Measurements from ENCODE around the gene CRYBA1. TPM values are rescaled to one million over a fixed set of nuclear protein-coding genes. Genes with fewer than 3 reads are reported as not detected.
"Not testable (repeated sequence)": the region's sequence is repeated elsewhere in the genome, so short reads cannot be mapped to it uniquely, and the experiment has no call there.

CRYBA1 gene
- total RNA-seq, 1 donor from 2014 or later: not detected

- no peak for DNase-seq (ENCODE audit: low spot score)
Observed at GRCh38 chr17:29237476-29238132, 9.1 kb upstream of the CRYBA1 start.

GRCh38 chr17:29238133-29238850 lies 8.4 kb upstream of the CRYBA1 start:
- no peak for DNase-seq (ENCODE audit: low spot score)

DNA sequence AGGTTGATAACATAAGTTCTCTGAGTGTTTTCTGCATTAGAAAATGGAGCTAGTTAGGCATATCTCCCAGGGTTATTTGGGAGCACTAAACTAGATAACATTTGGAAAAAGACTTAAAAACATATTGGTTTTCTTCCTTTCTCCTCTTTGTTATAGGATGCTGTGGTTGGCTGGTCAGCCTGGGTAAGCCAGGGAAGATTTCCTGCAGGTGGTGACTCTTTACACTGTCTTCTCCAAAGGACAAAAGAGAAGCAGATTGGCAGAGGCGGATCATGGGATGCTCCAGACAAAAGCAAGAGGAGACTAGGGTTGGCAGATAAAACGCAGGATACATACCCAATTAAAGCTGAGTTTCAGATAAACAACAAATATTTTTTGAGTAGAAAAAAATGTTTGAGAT lies 6.2 kb upstream of the CRYBA1 start:
- DNase-seq (ENCODE audit: low spot score): no peak

DNA sequence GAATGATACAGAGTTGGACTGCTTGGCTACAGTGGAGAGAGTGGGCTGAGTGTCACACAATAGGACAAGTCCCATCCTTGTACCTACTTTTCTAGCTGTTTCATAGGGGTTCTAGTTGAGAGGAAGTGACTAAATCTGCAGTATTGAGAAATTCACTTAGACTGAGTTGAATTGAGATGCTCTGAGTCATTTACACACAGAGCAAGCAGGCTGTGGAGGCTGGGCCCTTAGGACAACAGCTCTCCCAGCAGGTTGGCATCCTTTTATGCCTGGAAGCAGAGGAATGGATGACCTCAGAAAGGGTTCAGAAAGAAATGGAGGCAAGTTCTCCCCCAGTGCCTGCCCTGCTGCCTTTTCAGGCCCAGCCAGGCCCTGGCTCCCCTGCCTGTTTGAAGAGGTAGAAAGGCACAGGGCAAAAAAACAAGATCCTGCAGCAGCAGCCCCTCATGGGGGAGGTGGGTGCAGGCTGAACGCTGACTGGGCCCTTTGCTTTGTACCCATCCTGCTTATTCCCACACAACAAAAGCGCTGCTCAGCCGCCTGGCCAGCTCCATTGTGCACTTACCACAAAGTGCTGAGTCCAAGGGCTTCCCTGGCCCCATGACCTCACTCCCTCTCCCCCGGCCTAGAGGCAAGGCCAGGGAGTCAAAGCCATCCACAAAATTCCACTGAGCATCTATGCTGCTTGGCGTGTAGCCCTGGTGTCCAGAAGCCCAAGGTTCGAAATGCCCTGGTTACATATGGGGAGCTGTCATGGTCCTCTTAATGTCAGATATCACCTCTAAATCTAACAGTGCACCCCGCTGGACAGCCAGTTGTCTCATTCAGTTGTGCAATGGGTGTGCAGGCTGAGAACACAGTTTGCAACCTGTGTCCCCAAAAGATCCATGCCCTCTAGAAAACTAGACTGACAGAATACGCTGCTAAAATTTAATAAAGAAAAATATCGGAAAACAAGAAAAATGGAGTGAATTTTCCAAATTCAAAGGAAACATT lies 5.4 kb upstream of the CRYBA1 start:
- DNase-seq (ENCODE audit: low spot score): peak; percentile 14

GRCh38 chr17:29242051-29242450 lies 4.6 kb upstream of the CRYBA1 start:
- no peak for DNase-seq (ENCODE audit: low spot score)

GRCh38 chr17:29242790-29243189 lies 3.9 kb upstream of the CRYBA1 start:
- DNase-seq (ENCODE audit: low spot score): no peak

DNA sequence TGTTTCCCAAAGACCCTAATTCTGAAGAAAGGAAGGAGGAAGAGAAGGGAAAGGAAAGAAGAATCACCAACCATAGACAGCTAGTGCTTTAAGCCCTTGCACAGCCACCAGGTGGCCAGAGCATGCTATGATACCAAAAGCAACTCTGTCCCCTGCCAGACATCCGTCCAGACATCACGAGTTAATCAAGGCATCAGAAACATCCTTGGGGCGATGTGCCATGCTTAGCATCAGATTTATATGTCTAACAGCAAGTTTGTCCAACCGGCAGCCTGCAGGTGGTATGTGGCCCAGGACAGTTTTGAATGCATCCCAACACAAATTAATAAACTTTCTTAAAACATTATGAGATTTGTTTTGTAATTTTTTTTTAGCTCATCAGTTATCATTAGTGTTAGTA lies 2.9 kb upstream of the CRYBA1 start:
- no peak for DNase-seq (ENCODE audit: low spot score)

GRCh38 chr17:29245401-29245800 lies 1.3 kb upstream of the CRYBA1 start:
- no peak for DNase-seq (ENCODE audit: low spot score)

- no peak for DNase-seq (ENCODE audit: low spot score)
Observed at GRCh38 chr17:29247219-29247618, 560 bp downstream of the CRYBA1 start.

DNA sequence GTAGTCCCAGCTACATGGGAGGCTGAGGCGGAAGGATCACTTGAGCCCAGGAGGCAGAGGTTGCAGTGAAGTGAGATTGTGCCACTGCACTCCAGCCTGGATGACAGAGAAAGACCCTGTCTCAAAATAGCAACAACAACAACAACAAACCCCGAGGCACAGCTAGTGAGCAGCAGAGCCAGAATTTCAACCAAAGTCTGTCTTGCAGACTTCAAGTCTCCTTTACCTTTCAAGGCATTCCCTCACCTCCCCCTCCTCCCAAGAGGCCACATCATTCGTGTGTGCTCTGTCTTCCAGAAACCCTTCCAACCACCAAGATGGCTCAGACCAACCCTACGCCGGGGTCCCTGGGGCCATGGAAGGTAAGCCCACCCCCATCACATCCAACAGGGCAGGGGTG lies 2.2 kb downstream of the CRYBA1 start:
- no peak for DNase-seq (ENCODE audit: low spot score)

- no peak for DNase-seq (ENCODE audit: low spot score)
Observed at GRCh38 chr17:29250666-29251065, 4.0 kb downstream of the CRYBA1 start.

GRCh38 chr17:29251184-29251583 lies 4.5 kb downstream of the CRYBA1 start:
- DNase-seq (ENCODE audit: low spot score): no peak

- DNase-seq (ENCODE audit: low spot score): no peak
Observed at GRCh38 chr17:29252101-29252791, 5.6 kb downstream of the CRYBA1 start.

DNA sequence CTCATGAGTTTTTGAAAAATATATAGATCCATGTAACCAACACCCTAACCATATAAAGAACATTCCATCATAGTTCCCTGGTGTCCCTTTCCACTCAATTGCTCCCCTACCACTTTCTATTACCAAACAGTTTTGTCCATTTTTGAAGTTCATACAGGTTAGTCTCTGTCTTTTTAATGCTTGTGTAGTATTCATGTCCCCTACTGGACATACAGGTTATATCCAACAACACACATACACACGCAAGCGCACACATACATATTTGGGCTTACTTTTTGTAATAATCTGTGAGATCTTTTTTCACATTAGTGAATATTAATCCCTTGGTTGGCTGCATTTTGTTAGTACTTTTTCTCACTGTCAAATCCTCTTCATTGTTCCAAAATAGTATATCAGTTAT lies 6.4 kb downstream of the CRYBA1 start:
- no peak for DNase-seq (ENCODE audit: low spot score)

DNA sequence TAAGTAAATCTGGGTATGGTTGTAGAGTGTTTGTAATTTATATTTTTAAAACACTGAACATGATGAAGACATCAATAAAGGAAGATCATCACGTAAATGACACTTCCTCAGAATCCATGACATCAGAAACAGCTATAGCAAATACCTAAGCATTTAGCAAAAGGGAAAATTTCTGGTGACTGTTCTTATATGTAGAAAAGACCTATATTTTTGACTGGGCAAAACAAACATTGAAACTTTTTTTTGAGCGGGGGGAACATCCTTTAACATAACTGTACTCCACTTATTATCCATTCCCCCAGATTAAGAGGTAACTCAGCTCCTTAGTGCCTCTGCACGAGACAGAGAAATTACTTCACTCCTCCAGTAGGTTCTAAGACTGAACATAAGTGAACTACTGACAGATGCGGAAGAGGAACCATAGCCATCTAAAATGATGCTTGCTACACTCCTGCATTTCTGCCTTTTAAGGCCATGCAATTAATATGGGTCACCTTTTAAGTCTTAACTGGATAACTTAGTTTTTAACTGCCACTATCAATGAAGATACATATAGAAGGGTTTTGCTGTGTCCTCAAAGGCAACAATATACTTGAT lies 9.4 kb downstream of the CRYBA1 start:
- no peak for DNase-seq (ENCODE audit: low spot score)

GRCh38 chr17:29256735-29257466 lies 10.2 kb downstream of the CRYBA1 start:
- DNase-seq (ENCODE audit: low spot score): no peak

GRCh38 chr17:29257756-29258155 lies 11.1 kb downstream of the CRYBA1 start:
- no peak for DNase-seq (ENCODE audit: low spot score)

GRCh38 chr17:29263916-29264315 lies 17.3 kb downstream of the CRYBA1 start:
- DNase-seq (ENCODE audit: low spot score): no peak

DNA sequence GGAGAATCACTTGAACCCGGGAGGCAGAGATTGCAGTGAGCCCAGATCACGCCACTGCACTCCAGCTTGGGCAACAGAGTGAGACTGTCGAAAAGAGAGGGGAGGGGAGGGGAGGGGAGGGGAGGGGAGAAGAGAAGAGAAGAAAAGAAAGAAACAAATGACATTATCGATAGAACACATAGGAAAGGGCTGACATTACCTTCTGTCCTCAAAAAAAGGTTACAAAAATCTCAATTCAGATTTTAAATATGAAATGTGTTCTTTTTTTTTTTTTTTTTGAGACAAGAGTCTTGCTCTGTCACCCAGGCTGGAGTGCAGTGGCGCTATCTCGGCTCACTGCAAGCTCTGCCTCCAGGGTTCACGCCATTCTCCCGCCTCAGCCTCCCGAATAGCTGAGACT lies 25.3 kb downstream of the CRYBA1 start:
- not testable (repeated sequence) for DNase-seq (ENCODE audit: low spot score)

DNA sequence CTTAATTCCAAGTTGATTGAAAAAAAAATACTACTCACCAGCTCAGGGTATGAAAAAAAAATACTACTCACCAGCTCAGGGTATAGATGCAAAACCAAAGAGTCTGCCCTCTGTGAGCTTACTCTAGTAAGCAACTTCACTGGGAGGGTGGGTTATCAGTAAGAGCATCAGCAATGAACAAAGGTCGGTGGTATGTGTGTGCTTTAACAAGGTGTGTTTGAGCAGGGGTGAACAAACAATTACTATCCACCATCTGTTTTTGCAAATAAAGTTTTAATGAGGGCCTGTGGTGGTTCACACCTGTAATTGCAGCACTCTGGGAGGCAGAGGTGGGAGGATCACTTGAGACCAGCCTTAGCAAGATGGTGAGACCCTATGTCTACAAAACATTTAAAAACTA lies 27.3 kb downstream of the CRYBA1 start:
- no peak for DNase-seq (ENCODE audit: low spot score)

- DNase-seq (ENCODE audit: low spot score): no peak
Observed at GRCh38 chr17:29278692-29279091, 32.0 kb downstream of the CRYBA1 start.

Data from mucosa of gallbladder (tissue), 1 donor.